Measurements from ENCODE around the gene ITPKB. TPM values are rescaled to one million over a fixed set of nuclear protein-coding genes. Genes with fewer than 3 reads are reported as not detected.

Gene ITPKB
- total and polyA plus RNA-seq, 7 donors: 3.9 to 14.1 (median 8.9) TPM

- Histone ChIP-seq H3K9me3 (no peaks in the 10 kb centered on the region), H3K36me3 (ENCODE audit: insufficient read depth in 1 of 2, low read depth in 1 of 2) (peaks cover 0 to 34% of the 10 kb centered on the region in 2 donors), H3K27ac (no peak overlapping the region), H3K4me3 (no peak overlapping the region), H3K27me3 (ENCODE audit: insufficient read depth in 3 of 3, low read length in 2 of 3) (no peaks in the 10 kb centered on the region), H3K4me1 (peaks cover 23% of the 10 kb centered on the region)
- ATAC-seq (no peak), DNase-seq (peak; percentile 11 to 48)
- 77 to 83% (median 82%) methylated on average over 15 to 18 of the region's 18 CpGs for WGBS, 3 donors
- no peak for TF ChIP-seq CTCF (IDR thresholded peaks at IDR 0.05)
- intact Hi-C loops (cut with DNase I): no loop called here
Measured at GRCh38 chr1:226643611-226644540, 95.2 kb downstream of the ITPKB start.

GRCh38 chr1:226643177-226643576 is 95.9 kb downstream of the ITPKB start:
- TF ChIP-seq CTCF (IDR thresholded peaks at IDR 0.05): no peak
- no peak overlapping the region for H3K4me3 ChIP-seq
- no peak overlapping the region for H3K27ac ChIP-seq
- H3K9me3 ChIP-seq: no peaks in the 10 kb centered on the region
- H3K27me3 ChIP-seq (ENCODE audit: insufficient read depth in 3 of 3, low read length in 2 of 3): no peaks in the 10 kb centered on the region
- 81 to 88% (median 84%) methylated on average over 8 to 9 of the region's 9 CpGs for WGBS, 3 donors
- H3K4me1 ChIP-seq: peaks cover 24% of the 10 kb centered on the region
- DNase-seq (peak; percentile 10 to 28), ATAC-seq (peak in 1 of 4 donors; percentile 15)
- H3K36me3 ChIP-seq (ENCODE audit: insufficient read depth in 1 of 2, low read depth in 1 of 2): peaks cover 0 to 27% of the 10 kb centered on the region in 2 donors
- intact Hi-C loops (cut with DNase I): no loop called here

GRCh38 chr1:226642421-226642820 is 96.7 kb downstream of the ITPKB start:
- TF ChIP-seq CTCF (IDR thresholded peaks at IDR 0.05): no peak
- H3K27ac ChIP-seq: no peak overlapping the region
- no peak for ATAC-seq
- H3K36me3 ChIP-seq (ENCODE audit: insufficient read depth in 1 of 2, low read depth in 1 of 2): peaks cover 0 to 23% of the 10 kb centered on the region in 2 donors
- no peaks in the 10 kb centered on the region for H3K27me3 ChIP-seq (ENCODE audit: insufficient read depth in 3 of 3, low read length in 2 of 3)
- DNase-seq: peak; percentile 5 to 34
- intact Hi-C loops (cut with DNase I): no loop called here
- peaks cover 32% of the 10 kb centered on the region for H3K4me1 ChIP-seq
- WGBS, 3 donors: 94 to 98% (median 96%) methylated on average over 8 of the region's 8 CpGs
- H3K9me3 ChIP-seq: no peaks in the 10 kb centered on the region
- H3K4me3 ChIP-seq: no peak overlapping the region

- no peak for ATAC-seq
- Histone ChIP-seq H3K36me3 (ENCODE audit: insufficient read depth in 1 of 2, low read depth in 1 of 2) (peaks cover 0 to 23% of the 10 kb centered on the region in 2 donors), H3K4me3 (no peak overlapping the region), H3K4me1 (peaks cover 34% of the 10 kb centered on the region), H3K27me3 (ENCODE audit: insufficient read depth in 3 of 3, low read length in 2 of 3) (no peaks in the 10 kb centered on the region), H3K9me3 (no peaks in the 10 kb centered on the region), H3K27ac (no peak overlapping the region)
- WGBS, 3 donors: 92 to 96% (median 92%) methylated on average over 22 to 23 of the region's 23 CpGs
- peak; percentile 9 to 36 for DNase-seq
- intact Hi-C loops (cut with DNase I): no loop called here
- no peak for TF ChIP-seq CTCF (IDR thresholded peaks at IDR 0.05)
Measured at GRCh38 chr1:226641671-226642231, 97.3 kb downstream of the ITPKB start.

All from psoas muscle (tissue), 8 donors.